Stimulated activated CD4-positive, alpha-beta T cell treated with anti-CD3 and anti-CD28 coated beads, Interleukin-4, amount 100 ng/mL, for 1 hour (primary cell): ENCODE data around the gene SLC26A11.
"Not testable (repeated sequence)": the region's sequence is repeated elsewhere in the genome, so short reads cannot be mapped to it uniquely, and the experiment has no call there.

Experiments
- DNase-seq: peaks from one replicate; pipeline ENCODE4 v3.0.0-alpha.2; 2020

Gene SLC26A11

DNA sequence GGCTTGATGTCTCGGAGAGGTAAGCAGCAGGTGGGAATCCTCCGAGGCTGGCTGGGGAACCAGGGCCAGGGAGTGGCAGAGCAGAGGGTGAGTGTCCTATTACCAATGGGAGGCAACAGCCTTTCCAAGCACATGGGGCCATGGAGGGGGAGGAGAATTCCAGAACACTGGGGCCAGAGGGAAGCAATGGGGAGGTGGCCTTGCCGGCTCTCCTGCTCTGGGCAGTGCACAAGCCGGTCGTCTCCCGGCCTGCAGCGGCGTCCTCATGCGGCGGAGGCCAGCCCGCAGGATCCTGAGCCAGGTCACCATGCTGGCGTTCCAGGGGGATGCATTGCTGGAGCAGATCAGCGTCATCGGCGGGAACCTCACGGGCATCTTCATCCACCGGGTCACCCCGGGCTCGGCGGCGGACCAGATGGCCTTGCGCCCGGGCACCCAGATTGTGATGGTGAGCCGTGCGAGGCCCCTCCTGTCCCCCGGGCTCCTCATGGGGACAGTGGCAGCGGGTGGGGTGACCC is 22.0 kb upstream of the SLC26A11 start:
- no peak for DNase-seq

- not testable (repeated sequence) for DNase-seq
Measured at GRCh38 chr17:80199295-80199694, 20.9 kb upstream of the SLC26A11 start.

DNA sequence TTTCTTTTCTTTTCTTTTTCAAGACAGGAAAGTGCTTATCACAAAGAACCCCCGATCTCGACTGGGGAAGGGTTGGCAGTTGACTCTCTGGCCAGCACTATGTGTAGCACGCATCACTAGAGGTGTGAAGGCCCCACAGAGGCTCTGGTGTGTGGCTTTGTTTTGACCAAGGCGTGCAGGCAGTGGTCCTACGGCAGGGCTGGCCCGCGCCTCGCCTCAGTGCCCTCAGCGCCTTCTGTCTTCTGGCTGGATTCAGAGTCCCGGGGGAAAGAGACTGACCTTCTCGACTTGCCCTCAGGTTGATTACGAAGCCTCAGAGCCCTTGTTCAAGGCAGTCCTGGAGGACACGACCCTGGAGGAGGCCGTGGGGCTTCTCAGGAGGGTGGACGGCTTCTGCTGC is 18.8 kb upstream of the SLC26A11 start:
- DNase-seq = no peak

DNA sequence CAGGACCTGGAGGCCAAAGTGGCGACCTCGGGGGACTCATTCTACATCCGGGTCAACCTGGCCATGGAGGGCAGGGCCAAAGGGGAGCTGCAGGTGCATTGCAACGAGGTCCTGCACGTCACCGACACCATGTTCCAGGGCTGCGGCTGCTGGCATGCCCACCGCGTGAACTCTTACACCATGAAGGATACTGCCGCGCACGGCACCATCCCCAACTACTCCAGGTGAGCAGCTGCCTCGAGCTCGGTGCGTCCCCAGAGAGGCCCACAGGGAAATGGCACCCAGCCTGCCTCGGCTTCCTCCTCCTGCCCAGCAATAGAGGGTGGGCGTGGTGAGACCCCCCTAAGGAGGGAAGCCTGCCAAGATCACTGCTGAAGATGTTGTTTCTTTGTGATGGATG is 18.0 kb upstream of the SLC26A11 start:
- DNase-seq = no peak

DNA sequence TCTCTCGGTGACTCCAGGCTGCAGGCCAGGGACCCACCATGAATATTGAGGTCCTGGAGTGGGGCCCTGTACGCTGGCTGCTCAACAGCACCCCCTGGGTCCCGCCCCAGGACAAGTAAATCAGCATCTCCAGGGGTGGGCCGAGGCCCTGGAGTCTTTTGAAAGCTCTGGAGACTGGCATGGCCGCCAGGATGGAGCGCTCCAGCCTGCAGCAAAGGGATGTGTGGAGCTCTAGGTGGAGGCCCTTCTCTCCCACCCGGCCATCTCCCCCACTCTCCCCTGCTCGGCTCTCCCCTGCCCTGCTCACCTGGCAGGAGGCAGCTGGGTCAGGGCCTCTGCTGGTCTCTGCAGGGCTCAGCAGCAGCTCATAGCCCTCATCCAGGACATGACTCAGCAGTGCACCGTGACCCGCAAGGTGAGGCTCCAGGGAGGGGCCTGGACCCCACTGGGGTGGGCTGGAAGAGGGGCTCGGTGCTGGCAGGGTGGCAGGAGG is 16.7 kb upstream of the SLC26A11 start:
- DNase-seq = no peak

- no peak for DNase-seq
Measured at GRCh38 chr17:80204626-80205468, 15.4 kb upstream of the SLC26A11 start.

GRCh38 chr17:80205811-80206210 is 14.4 kb upstream of the SLC26A11 start:
- DNase-seq = no peak

DNA sequence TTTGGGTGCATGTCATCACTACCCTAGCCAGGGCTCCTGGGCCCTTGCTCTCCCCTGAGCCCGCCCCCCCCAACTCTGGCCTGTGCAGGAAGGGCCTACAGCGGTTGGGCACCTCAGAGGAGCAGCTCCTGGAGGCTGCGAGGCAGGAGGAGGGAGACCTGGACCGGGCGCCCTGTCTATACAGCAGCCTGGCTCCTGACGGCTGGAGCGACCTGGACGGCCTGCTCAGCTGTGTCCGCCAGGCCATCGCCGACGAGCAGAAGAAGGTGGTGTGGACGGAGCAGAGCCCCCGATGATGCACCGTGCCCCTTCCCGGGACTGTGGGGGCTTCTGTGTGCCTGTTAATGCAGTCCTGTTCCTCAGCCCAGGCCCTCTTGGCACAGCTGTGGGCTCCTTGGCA is 12.2 kb upstream of the SLC26A11 start:
- DNase-seq = no peak

- DNase-seq = no peak
Measured at GRCh38 chr17:80209765-80210164, 10.5 kb upstream of the SLC26A11 start.

DNA sequence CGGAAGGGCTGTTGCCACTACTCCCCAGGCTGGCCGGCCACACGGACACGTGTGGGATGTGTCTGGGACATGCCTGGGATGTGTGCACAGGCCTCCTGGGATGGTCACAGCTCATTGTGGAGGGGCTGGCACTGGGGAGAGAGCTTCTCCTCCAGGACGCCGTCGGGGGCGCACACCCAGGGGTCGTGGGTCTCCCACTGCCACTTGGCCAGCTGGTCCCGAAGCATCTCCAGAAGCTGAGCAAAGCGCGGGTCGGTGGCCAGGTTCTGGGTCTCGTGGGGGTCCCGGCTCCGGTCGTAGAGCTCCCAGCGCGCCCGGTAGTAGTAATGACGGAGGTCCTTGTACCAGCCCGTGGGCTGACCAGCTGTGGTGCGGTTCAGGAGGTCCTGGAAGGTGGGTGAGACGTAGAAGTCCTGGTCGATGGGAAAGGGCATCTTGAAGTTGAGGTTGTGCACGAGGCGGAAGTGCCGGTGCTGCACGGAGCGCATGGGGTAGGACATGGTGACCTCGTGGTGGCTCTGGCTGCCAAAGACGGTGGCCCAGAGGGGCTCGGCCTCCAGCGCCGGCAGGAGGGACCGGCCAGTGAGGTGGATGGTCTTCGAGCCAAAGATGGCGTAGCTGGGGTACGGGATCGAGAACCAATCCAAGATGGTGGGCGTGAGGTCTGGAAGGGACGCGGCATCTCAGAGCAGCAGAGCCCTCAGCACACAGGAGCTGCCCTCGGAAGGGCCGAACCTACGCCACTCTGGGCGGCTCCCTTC is 9.7 kb upstream of the SLC26A11 start:
- no peak for DNase-seq

DNA sequence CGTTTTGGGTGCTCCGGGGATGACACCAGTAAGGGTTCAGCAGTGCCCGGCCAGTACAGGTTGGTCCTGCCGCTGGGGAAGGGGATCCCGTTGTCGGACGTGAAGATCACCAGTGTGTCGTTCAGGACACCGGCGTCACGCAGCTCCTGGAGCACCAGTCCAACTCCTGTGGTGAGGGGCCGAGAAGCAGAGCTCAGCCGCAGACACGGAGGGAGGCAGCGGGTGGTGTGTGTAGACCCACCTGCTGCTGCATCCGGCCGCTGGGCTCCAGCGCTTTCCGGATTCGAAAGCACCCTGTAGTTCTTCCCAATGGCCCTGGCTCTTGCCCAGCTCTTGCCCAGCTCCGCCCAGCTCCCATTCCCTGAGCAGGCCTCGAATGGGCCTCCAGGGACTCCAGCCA is 8.1 kb upstream of the SLC26A11 start:
- no peak for DNase-seq

- DNase-seq = no peak
Measured at GRCh38 chr17:80212511-80212910, 7.7 kb upstream of the SLC26A11 start.

DNA sequence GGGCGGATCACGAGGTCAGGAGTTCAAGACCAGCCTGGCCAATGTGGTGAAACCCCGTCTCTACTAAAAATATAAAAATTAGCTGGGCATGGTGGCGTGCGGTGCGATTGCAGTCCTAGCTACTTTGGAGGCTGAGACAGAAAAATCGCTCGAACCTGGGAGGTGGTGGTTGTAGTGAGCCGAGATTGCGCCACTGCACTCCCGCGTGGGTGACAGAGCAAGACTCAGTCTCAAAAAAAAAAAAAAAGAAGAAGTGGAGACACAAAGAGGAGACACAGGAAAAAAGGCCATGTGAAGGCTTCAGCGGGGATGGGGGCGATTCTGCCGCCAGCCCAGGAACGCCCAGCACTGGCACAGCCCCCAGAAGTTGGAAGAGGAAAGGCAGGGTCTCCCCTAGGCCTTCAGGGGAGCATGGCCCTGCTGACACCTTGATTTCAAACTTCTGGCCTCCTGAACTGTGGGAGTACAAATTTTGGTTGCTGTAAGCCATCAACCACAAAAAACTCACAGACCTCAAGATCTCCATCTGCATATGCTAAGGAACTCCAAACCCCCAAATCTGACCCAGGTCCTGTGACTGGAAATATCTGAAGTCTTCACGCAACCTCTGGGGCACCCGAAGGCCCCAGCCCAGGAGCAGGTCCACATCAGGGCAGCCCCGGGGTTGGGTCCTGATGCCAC is 7.1 kb upstream of the SLC26A11 start:
- DNase-seq = no peak

DNA sequence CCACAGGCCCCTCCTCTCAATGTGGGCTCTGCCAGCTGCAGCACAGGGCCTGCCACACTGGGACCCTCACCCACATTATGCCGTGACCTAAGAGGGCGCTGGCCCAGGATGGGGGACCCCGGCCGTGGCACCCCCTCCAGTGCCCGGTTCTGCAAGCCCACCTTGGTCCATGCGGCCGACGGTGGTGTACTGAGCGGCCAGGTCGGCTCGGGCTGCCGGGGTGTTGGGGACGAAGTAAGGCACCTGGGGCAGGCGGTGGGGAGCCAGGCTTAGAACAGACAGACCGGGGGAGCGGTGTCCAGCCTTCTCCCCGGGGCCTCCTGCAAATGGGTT is 6.6 kb upstream of the SLC26A11 start:
- DNase-seq = no peak

- DNase-seq = no peak
Measured at GRCh38 chr17:80214012-80214877, 6.0 kb upstream of the SLC26A11 start.

GRCh38 chr17:80214878-80215210 is 5.4 kb upstream of the SLC26A11 start:
- no peak for DNase-seq

DNA sequence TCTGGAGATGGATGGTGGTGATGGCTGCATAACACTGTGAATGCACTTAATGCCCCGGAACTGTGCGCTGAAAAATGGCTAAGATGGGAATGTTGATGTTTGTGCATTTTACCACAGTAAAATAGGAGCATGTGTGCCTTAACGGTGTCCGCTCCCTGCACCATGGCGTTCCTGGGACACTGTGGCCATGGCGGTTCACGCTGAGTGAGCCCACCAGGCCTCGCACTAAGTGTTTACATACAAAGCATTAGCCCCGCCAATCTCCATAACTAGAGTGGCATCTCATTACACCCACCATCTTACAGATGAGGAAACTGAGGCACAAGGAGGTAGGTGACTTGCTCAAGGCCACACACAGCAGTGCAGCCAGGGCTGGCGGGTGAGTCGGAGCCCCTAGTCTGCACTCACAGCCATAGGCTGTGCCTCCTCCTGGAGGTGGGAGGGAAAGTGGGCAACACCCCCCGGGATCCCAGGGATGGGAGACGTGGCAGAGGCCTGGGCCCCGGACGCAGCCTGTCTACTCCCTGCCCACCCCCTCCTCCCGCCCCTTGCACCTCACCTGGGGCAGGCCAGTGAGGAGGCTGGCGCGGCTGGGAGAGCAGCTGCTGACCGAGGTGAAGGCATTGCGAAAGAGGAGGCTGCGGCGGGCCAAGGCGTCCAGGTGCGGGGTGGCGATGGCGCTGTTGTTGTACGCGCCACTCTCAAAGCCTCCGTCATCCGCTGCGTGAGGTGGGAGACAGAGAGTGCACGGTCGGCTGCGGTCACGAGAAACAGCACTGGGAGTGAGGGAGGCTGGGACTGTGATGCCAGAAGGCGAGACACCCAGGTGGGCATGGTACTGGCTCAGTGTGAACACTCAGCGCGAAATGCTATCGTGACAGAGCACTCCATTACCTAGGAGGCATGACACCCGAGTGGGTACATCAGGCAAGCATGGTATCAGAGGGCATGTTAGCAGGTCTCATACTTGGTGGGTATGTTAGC is 3.5 kb upstream of the SLC26A11 start:
- no peak for DNase-seq

DNA sequence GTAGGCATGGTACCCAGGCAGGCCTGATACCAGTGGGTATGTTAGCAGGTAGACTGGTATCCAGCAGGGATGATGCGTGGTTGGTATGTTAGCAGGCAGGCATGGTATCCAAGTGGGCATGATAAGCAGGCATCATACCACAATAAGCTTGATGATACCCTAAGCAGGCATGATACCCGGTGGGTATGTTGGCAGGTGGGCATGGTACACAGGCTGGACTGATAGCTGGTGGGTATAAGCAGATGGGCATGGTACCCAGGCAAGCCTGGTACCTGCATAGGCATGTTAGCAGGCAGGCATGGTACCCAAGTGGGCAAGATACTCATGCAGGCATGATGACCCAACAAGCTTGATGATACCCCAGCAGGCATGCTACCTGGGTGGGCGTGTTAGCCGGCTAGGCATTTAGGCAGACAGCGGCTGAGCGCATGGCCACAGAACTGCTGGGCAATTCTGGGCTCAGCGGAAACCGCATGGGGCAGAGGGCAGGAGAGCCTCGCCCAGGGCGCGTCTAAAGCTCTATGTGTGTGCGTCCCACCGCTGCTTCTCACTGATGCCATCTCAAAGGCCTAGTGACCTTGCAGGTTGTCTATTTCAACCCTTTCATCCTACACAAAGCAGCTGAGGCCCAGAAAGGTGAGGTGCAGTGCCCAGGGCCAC is 2.4 kb upstream of the SLC26A11 start:
- DNase-seq = no peak

DNA sequence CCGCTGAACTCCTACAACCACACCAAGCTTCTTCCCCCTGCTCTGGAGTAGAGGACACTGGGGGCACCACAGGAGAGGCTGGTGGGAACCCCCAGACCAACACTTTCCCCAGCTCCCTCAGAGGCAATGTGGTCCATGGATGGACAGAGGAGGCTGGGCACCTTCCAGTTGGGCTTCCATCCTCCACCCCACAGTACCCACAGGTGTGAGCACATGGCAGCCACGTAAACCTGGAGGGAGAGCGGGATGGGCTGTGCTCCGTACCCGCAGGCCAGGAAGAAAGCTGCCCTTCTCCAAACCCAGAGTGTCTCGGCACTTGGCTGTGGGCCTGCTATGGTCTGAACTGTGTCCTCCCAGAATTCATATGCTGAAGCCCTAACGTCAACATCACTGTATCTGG is 1.8 kb upstream of the SLC26A11 start:
- no peak for DNase-seq

DNA sequence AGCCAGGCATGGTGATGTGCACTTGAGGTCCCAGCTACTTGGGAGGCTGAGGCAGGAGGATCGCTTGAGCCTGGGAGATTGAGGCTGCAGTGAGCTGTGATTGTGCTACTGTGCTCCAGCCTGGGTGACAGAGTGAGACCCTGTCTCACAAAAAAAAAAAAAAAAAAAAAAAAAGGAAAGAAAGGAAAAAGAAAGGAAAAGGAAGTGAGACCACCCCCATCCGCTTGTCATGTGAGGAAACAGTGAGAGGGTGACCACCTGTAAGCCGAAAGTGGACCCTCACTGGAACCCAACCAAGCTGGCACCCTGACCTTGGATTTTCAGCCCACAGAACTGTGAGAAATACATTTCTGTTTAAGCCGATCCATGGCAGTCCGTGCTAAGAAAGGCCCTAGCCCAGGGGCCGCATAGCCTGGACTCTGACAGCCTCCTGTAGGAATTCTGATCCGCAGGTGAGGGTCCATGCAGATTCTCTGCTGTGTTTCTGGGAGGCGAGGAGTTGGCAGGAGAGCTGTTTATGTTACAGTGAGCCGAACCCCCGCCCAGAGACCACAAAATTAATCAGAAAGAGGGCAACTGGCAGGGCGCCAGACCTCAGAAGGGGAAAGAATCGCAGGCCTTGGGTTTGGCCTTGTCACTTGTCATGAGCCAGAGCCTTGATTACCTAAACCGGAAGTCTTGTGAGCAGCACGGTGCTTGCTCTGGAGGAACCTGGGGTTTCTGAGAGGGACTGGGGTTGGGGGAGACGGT is 1.0 kb upstream of the SLC26A11 start:
- peak; percentile 92 for DNase-seq
